8988T (cell line): Measurements from ENCODE around the gene CNTNAP2.
"Not testable (repeated sequence)": the region's sequence is repeated elsewhere in the genome, so short reads cannot be mapped to it uniquely, and the experiment has no call there.

Experiments used
- DNase-seq: peaks from one replicate; pipeline ENCODE4 v3.0.0; 2011

CNTNAP2 gene

GRCh38 chr7:148261996-148262688 lies 2145.5 kb downstream of the CNTNAP2 start:
- no peak for DNase-seq

GRCh38 chr7:148262721-148263229 lies 2146.2 kb downstream of the CNTNAP2 start:
- DNase-seq = peak; percentile 24

GRCh38 chr7:148264933-148265557 lies 2148.4 kb downstream of the CNTNAP2 start:
- no peak for DNase-seq

GRCh38 chr7:148265896-148266295 lies 2149.3 kb downstream of the CNTNAP2 start:
- no peak for DNase-seq

GRCh38 chr7:148266795-148267194 lies 2150.2 kb downstream of the CNTNAP2 start:
- DNase-seq = no peak

GRCh38 chr7:148270576-148270975 lies 2154.0 kb downstream of the CNTNAP2 start:
- DNase-seq = no peak

- DNase-seq = no peak
These were observed 2157.5 kb downstream of the CNTNAP2 start for GRCh38 chr7:148274118-148274517.

GRCh38 chr7:148275359-148275890 lies 2158.8 kb downstream of the CNTNAP2 start:
- no peak for DNase-seq

- no peak for DNase-seq
These were observed 2159.9 kb downstream of the CNTNAP2 start for GRCh38 chr7:148276314-148277041.

GRCh38 chr7:148277042-148277660 lies 2160.6 kb downstream of the CNTNAP2 start:
- DNase-seq = no peak

GRCh38 chr7:148286150-148286549 lies 2169.5 kb downstream of the CNTNAP2 start:
- no peak for DNase-seq

- DNase-seq = no peak
These were observed 2170.9 kb downstream of the CNTNAP2 start for GRCh38 chr7:148287538-148287937.

GRCh38 chr7:148288592-148289151 lies 2172.1 kb downstream of the CNTNAP2 start:
- DNase-seq = no peak

- no peak for DNase-seq
These were observed 2173.0 kb downstream of the CNTNAP2 start for GRCh38 chr7:148289630-148290029.

- DNase-seq = no peak
These were observed 2173.9 kb downstream of the CNTNAP2 start for GRCh38 chr7:148290538-148290937.

- no peak for DNase-seq
These were observed 2175.2 kb downstream of the CNTNAP2 start for GRCh38 chr7:148291799-148292198.

GRCh38 chr7:148296994-148297644 lies 2180.5 kb downstream of the CNTNAP2 start:
- DNase-seq = no peak

GRCh38 chr7:148298768-148299167 lies 2182.2 kb downstream of the CNTNAP2 start:
- not testable (repeated sequence) for DNase-seq

- DNase-seq = no peak
These were observed 2183.0 kb downstream of the CNTNAP2 start for GRCh38 chr7:148299350-148300276.

GRCh38 chr7:148302436-148302835 lies 2185.8 kb downstream of the CNTNAP2 start:
- DNase-seq = not testable (repeated sequence)
